Uterine smooth muscle cell (primary cell): ENCODE results near the gene CIT. TPM values are rescaled to one million over a fixed set of nuclear protein-coding genes. Genes with fewer than 3 reads are reported as not detected.

Experiments used
- total RNA-seq: library from RNA; depleted of rRNA; stranded (reverse); fragments of >200 nt; gene quantifications from 2 replicates; pipeline ENCODE4 v1.2.3, GENCODE V29; 2014

CIT gene, protein sequence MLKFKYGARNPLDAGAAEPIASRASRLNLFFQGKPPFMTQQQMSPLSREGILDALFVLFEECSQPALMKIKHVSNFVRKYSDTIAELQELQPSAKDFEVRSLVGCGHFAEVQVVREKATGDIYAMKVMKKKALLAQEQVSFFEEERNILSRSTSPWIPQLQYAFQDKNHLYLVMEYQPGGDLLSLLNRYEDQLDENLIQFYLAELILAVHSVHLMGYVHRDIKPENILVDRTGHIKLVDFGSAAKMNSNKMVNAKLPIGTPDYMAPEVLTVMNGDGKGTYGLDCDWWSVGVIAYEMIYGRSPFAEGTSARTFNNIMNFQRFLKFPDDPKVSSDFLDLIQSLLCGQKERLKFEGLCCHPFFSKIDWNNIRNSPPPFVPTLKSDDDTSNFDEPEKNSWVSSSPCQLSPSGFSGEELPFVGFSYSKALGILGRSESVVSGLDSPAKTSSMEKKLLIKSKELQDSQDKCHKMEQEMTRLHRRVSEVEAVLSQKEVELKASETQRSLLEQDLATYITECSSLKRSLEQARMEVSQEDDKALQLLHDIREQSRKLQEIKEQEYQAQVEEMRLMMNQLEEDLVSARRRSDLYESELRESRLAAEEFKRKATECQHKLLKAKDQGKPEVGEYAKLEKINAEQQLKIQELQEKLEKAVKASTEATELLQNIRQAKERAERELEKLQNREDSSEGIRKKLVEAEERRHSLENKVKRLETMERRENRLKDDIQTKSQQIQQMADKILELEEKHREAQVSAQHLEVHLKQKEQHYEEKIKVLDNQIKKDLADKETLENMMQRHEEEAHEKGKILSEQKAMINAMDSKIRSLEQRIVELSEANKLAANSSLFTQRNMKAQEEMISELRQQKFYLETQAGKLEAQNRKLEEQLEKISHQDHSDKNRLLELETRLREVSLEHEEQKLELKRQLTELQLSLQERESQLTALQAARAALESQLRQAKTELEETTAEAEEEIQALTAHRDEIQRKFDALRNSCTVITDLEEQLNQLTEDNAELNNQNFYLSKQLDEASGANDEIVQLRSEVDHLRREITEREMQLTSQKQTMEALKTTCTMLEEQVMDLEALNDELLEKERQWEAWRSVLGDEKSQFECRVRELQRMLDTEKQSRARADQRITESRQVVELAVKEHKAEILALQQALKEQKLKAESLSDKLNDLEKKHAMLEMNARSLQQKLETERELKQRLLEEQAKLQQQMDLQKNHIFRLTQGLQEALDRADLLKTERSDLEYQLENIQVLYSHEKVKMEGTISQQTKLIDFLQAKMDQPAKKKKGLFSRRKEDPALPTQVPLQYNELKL (N-terminal part only)
- 16.4 and 52.7 TPM in 2 replicates for total RNA-seq

DNA sequence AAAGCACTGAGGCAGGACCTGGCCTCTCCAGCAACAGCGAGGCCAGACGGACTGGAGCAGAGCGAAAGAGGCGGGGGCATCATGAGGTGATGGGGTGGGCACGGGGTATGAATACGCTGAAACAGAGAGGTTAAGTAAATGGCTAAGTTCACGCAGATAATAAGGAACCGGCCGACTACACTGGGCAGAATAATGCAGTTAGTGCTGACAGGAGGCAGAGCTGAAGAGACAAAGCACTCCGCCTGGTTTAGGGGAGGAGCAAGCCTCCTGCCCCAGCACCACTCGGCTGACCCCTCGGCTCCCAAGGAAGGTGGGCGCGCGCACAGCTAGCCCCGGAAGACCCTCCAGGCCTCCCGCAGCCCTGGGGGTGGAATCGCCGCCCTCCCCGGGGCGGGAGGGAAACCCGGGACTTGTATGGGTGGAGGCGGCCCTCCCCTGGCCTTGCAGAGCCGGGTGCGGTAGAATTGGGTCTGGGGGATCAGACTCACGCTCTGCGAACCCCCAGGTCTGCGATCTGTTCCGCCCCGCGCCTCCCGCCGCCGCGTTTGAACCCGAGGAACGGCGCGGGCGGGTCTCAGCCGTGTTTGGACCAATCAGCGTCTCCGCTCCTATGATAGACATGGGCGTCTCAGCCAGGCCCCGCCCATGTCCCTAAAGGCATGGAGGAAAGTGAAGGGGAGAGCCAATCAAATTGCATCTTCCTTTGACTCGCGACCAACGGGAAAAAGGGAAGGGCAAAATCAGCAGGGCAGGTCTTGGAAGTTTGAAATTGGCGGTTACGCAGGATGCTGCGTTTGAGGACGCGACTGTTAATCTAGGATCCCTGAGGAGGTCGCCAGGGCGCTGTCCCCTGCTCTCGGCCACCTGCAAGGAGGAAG lies at the start of gene CIT:
Gene CIT, minus strand, starts transcription at position 560 of the 878 bp plus-strand sequence. CDS start 1,152 bp downstream, outside the sequence.

DNA sequence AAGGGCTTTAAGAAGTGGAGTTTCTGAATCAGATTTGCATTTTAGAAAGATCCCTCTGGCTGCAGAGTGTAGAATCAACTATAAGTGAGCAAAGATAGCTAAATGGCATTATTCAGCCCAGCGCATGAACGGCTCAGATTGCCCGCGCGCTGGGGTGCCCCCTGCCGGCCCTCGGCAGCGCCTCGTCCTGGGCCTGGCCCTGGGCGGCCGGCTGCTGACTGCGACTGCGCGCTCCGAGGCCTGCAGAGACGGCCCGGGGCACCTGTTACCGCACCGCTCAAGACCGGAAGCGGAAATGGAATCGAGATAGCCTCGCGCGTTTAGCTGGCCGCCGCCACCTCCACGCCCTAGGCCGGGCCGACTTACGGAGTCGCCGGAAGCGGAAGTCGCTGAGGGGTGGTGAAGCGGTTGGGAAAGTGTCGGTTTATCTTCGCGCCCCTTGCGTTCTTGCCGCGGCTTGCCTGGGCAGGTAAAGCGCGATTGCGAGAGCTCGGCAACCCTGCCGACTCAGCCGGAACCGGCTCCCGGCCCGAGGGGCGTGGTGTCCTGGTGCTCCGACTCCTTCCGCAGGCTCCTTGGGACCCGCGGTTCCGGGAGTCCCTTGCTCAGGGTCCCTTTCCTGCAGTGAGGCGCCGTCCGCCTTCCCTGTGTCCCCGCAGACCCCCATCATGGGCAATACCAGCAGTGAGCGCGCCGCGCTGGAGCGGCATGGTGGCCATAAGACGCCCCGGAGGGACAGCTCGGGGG lies 209.4 kb downstream of the CIT start, which contains the start of gene PRKAB1:
Gene PRKAB1, plus strand, starts transcription at position 557 of the 747 bp plus-strand sequence. Its CDS starts 112 bp downstream, at position 669.

Other genes with a start within 250 kb of the CIT start
- 14.5 and 16.0 TPM in 2 replicates for gene PRKAB1, start 209.2 kb downstream of the CIT start, total RNA-seq
- 0.11 and 0.25 TPM in 2 replicates for gene BICDL1, start 111.9 kb upstream of the CIT start, total RNA-seq
- 28.0 and 39.1 TPM in 2 replicates for gene RAB35, start 239.4 kb upstream of the CIT start, total RNA-seq